ENCODE data around the gene RIC3. TPM values are rescaled to one million over a fixed set of nuclear protein-coding genes. Genes with fewer than 3 reads are reported as not detected.

Gene RIC3
- polyA plus RNA-seq, 1 donor = 0.30 TPM

DNA sequence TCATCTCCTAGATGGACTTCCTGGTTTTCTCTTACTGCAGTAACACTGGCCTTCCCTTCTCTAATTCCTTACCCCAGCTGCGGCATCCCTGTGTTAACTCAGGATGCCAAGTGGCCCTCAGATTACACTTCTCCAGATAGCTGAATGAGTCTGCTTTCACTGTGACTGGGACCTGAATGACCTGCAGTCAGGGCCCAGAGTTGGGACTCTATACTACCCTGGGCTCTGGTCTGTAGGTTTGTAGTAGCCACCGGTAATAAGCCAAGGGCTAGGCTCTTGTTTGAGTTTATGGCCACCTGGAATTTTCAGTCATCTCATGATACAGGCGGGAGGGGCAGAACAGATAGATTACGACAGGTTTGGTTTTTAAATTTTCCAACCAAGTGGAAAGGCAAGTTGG, 63.7 kb downstream of the RIC3 start:
- DNase-seq (ENCODE audit: low read depth) = no peak

DNA sequence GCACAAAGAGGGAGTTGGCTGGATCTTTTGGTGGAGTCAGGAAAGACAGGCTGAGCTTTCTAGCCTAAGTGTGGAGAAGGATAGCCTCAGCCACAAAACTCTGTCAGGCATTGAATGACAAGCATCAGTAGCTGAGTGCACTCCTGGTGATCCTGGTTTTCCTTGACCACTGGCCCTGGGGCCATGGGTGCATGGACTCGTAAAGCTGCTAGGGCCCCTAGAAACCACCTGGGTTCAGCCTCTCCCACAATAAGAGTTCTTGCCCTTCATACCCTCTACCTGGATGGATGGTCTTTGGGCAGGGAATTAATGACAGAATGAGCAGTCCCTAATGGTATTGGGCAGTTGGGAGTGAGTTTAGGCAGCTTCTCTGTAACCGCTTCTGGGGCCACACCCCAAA, 64.9 kb downstream of the RIC3 start:
- DNase-seq (ENCODE audit: low read depth) = no peak

DNA sequence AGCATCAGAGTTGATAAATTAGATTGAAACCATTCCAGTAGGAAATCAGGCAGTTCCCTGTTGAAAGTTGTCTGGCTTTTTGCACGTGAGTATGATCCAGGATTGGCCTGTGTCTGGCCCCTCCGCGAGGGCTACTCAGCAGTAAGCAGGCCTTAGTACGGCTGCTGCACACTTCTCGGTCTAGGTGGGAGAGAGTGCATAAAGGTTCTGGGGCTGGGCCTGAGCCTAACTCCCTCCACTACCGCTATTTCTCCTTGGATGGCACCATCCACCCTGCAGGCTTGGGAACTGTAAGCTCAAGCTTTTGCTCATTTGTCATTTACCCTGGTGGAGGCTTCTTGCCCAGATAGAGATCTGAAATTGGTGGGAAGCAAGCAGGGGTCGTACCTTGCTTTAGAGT, 65.9 kb downstream of the RIC3 start:
- DNase-seq (ENCODE audit: low read depth) = no peak

DNA sequence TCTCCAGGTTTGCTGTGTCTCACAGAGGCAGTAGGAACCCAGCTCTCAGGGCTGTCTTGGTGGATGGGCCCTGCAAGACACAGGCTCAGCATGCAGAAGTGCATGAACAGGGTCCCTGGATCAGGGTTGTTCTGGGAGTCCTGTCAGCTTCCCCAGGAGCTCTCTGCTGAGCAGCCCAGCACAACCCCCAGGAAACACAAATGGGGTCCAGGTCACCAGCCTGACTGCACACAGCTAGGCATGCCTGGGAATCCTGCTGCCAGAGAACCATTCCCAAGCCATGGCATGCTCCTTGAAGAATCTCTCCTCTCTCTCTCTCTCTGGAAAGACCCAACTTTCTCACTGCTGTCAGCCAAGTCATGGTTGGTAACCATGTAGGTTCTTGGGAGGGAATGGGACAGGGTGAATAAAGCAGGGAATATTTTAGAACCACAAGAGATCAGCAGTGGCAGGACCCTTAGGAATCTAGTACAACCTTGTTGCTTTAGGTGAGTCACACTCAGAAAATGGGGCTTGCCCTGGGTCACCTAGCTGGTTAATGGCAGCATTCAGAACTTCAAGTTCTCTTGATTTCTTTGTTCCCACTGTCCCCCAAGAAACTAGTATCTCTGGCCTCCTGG, 66.4 kb downstream of the RIC3 start:
- no peak for DNase-seq (ENCODE audit: low read depth)

DNA sequence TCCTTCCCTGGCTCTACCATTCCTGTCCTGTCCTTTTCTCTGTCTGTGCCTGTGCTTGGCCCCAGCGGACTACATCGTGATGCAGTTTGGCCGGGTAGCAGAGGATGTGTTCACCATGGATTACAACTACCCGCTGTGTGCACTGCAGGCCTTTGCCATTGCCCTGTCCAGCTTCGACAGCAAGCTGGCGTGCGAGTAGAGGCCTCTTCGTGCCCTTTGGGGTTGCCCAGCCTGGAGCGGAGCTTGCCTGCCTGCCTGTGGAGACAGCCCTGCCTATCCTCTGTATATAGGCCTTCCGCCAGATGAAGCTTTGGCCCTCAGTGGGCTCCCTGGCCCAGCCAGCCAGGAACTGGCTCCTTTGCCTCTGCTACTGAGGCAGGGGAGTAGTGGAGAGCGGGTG, 67.4 kb downstream of the RIC3 start:
- no peak for DNase-seq (ENCODE audit: low read depth)

DNA sequence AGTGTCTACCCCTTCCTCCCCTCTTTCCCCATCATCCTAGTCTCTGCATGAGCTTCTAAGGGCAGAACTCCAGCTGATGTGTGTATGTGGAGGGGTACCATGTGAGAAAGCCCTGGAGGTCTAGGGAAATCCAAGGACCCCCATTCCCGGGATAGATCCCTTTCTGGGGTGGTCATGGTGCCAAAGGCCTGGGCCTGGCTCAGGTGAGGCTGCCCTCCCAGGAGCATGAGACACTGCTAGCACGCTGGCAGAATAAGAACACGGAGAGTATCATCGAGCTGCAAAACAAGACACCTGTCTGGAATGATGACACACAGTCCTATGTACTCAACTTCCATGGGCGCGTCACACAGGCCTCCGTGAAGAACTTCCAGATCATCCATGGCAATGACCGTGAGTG, 68.2 kb downstream of the RIC3 start:
- DNase-seq (ENCODE audit: low read depth) = no peak

DNA sequence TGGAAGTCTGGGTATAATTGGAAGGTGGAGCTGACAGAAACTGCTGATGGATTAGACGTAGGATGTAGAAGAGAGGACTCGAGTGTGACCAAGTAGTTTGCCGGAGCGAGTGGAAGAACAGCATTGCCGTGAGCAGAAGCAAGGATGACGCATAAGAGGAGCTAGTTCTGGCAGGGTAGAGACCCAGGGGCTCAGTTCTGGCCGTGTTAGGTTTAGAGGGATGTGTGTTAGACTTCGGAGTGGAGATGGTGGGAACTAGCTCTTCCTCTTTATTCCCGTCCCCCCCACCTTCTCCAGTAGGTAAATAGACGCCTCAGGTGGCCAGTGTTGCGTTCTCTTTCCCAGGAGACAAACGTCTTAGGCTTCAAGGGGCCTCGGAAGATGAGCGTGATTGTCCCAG, 68.7 kb downstream of the RIC3 start:
- DNase-seq (ENCODE audit: low read depth) = no peak

DNA sequence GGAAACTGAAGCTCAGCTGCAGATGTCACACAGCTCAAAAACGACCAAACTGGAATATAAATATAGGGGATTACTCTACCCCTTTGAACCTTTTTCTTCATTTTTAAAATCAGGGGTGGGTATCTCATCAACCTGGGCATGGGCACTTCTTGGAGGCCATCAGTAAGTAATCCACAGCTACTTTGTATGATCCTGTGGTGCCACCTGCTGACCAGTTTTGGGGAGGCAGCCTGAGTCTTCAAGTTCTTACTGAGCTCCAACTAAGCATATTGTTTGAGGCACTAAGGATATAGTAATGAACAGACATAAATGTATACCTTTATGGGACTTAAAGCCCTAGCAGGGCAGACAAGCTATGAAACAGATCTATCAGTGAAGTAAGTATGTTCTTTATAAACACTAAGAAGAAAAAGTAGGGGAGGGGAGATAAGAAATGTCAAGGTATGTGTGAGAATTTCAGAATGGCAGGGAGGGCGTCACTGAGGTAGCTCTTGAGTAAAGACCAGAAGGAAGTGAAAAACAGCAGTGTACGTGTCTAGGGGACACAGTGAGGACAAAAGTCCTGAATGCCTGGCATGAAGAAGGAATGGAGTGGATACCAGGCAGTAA, 69.4 kb downstream of the RIC3 start:
- DNase-seq (ENCODE audit: low read depth) = no peak

DNA sequence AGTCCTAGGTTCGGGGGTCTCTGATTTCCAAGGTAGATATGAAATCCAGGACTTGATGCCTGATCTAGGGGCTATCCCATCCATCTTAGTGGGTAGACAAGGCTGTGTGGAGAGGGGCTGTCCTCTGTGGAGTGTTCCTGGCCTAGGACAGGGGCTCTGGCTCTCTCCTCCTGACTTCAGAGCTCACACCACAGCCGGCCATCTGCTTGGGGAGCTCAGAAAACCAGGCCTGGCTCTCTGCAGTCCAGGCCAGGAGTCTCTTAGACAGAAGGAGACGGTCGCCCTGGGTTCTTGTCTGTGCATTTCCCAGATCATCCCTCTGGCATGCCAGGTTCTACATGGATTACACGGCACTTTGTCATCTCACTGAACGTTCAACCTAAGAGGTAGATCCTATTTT, 69.9 kb downstream of the RIC3 start:
- DNase-seq (ENCODE audit: low read depth) = no peak

DNA sequence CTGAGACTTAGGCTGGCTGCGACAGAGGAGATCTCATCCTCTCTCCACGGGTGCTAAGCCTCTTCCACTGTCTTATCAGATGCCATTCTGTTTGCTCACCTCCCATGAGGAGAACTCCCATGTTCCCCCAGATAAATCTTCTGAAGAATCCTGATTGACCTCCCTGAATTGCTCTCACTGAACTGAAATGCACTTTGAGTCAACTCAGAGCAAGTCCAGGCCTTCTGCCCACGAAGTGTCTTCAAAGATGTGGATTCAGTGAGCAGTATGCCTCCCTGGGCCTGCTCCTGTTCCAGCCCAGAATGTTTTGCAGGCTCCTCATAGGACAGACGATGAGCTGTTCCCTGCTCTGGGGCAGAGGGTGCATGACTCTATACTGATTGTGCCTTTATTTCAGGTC, 70.5 kb downstream of the RIC3 start:
- no peak for DNase-seq (ENCODE audit: low read depth)

DNA sequence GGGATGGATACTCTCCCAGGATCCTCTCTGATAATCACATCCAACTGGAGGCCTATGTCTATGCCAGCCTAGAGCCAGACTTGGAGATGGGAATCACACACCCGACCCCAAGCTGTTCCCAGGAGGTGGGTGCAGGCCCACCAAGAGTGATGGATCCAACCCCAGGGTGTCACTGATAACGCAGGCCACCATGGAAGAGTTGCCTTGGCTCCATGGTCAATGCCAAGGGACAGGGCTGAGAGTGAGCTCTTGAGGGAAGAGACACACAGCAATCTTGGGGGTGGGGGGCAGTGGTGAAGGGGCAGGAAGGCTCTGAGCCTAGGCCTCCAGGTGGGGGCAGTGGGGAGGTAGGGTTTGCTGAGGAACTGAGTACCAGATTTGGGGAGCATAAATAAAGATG, 70.9 kb downstream of the RIC3 start:
- no peak for DNase-seq (ENCODE audit: low read depth)

DNA sequence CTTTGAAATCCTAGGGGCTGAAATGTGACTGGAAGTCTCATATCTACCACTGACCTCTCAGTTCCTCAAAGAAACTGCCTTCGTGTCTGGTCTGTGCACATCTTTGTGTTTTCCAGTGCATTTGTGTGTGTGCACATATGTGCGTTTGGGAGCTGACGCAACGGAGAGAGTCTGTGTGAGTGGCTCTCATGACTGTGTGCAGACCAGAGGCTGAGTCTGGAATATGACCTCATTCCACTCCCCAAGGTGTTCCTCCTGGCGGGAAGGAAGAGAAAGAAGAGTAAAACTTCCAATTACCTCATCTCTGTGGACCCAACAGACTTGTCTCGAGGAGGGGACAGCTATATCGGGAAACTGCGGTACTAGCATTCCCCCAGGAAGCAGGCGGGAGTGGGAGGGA, 71.4 kb downstream of the RIC3 start:
- DNase-seq (ENCODE audit: low read depth) = no peak

DNA sequence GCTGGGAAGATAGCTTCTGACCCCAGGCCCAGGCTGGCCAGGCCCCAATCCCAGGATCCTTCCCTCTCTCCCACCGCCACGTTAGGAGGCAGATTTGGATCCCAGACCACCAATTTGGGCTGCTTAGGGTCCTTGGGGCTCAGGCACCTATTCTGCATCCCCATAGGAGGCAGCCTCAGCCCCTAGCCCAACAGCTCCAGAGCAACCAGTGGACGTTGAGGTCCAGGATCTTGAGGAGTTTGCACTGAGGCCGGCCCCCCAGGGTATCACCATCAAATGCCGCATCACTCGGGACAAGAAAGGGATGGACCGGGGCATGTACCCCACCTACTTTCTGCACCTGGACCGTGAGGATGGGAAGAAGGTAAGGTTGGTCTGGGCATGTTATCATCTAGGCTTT, 71.8 kb downstream of the RIC3 start:
- DNase-seq (ENCODE audit: low read depth) = no peak

DNA sequence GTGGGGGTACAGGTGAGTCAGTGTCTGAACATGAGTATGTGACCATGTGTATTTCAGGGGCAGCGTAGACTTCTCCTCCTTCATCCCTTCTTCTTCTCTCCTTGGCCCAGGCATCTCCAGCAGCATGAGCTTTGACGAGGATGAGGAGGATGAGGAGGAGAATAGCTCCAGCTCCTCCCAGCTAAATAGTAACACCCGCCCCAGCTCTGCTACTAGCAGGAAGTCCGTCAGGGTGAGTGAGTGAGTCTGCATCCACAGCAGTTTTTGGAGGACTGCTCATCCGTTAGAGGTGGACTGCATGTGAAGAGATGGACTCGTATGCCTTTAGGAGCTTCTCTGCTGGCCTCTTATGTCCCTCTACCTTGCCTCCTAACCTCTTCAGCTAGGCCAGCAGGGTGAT, 72.2 kb downstream of the RIC3 start:
- no peak for DNase-seq (ENCODE audit: low read depth)

DNA sequence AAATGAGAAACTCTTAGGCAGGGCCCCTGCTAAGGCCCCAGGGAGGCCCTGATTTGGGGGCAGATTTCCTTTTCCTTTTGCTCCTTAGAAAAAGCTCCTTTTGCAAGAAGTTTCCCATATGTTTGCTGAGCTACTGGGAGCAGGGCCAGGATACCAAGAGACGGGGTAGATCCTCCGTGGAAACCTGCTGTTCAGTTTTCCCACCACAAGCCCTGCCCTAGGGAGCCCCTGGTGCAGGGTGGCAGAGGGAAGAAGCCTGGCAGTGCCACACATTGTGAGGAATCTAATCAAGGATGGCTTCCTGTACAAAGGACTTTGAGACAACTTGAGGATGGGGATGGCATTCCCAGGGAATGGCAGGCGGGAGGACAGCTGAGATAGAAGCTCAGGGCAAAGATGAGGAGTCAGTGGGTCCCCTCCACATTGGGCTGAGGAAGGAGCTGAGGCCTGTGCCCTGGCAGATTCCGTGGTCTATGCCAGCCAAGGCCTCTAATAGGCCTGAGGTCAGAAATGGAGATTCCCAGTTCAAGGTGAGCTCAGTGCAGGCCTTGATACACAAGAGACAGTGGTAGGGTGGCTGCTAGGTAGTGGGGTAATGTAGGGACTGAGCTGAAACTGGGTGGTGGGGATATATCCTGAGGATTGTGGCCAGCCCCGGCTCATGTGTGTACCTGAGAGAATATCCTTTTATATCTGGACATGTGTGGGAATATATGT, 72.9 kb downstream of the RIC3 start:
- DNase-seq (ENCODE audit: low read depth) = no peak

DNA sequence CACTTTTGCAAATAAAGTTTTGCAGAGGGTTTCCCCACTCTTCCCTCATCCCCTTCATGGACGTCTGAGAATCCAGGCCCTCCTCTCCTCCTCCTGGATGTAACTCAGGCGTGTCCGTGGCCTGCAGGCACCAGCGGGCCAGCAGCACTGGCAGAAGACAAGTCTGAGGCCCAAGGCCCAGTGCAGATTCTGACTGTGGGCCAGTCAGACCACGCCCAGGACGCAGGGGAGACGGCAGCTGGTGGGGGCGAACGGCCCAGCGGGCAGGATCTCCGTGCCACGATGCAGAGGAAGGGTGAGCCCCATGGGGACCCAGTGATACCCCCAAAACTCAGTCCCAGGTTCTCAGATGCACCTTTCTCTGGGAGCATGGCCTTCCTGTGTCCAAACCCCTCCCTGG, 73.5 kb downstream of the RIC3 start:
- DNase-seq (ENCODE audit: low read depth) = no peak

DNA sequence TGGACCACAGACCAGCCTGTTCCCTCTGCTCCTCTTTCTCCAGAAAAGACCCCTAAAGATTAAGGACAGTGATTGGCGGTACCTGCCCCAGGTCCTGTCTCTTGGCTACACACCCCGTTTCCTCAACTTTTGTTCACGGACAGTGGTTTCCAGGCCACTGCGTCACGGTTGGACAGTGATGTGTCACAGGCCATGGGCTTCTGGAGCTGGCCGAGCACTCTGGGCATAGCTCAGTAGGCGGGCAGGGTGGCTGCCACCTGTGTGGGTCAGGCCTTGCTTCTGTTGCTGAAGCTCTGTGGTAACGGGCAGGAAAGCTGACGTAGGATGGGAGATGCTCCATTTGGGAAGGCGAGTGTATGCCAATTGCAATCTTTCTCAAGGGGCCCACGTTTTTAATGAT, 74.2 kb downstream of the RIC3 start:
- no peak for DNase-seq (ENCODE audit: low read depth)

DNA sequence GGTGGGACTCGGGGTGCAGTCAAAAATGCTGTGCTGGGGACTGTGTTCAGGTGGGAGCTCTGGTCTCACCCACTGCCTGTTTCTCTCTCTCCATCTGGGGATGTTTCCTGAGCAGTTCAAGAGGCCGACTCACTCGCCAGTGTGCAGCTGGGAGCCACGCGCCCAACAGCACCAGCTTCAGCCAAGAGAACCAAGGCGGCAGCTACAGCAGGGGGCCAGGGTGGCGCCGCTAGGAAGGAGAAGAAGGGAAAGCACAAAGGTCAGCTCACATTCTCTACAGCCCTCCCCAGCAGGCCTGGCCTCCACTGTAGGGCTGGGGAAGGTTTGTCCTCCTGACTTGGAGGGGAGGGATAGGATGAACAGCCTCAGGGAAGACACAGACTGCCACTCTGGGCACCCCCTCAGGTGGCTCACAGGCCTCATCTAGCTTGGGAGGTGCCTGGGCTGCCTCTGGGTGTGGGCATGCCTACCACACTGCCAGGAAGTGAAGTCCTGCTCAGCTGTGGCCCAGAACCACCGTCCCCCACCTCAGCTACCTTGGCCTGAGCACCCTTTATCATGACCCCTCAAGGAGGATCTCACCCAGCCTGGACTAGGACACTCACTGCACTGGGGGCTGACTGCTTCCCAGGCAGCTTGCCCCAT, 74.8 kb downstream of the RIC3 start:
- DNase-seq (ENCODE audit: low read depth) = no peak

DNA sequence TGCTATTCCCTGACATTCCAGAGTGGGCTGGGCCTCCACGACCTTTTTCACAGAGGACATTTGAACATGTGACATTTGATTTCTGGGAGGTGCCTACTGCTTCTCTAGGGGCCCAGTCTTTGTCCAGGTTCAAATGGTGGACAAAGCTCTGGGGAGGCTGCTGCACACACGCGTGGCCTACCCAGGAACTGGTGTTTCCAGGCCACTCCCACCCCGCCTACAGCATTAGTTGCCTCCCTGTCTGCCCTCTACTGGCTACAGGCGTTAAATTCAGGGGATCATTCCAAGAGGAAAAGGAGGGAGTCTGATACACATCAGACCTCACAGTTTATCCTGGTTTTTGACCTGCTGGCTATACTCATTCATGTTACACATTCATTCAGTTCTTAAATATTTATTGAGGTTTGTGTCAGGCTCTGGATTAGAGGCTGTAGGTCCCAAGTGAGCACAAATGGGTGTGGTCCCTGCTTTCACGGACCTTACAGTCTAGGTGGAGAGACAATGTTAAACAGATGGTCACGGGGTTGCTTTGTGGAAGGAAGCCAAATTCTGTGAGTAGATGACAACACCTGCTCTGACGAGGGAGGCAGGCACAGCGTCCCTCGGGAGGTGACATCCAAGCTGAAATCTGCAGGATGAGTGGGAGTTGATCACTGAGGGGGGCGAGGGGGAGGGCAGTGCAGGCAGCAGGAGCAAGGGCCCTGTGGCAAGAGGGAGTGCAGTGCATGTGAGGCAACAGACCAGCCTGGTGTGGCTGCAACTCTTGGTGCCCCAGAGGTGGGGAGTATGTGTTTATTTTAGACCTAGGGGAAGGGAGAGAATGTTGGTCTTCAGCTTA, 76.0 kb downstream of the RIC3 start:
- no peak for DNase-seq (ENCODE audit: low read depth)

DNA sequence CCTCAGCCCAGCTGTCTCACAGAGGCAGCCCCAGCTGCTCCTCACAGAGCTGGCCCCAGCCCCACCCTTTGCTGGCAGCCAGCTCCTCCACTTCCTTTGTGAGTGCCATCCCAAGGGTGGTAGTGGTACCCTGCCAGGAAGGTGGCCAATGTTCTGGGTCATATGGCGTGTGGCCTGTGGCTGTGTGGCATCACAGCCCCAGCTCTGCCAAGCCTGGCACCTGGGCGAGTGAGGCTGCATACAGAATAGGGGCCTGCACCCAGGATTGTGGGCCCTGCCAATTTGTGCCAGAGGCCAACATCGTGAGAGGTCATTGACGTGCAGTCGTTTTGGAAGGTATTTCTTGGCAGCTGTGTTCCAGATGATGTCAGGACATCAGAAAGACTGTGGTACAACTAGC, 77.1 kb downstream of the RIC3 start:
- no peak for DNase-seq (ENCODE audit: low read depth)

DNA sequence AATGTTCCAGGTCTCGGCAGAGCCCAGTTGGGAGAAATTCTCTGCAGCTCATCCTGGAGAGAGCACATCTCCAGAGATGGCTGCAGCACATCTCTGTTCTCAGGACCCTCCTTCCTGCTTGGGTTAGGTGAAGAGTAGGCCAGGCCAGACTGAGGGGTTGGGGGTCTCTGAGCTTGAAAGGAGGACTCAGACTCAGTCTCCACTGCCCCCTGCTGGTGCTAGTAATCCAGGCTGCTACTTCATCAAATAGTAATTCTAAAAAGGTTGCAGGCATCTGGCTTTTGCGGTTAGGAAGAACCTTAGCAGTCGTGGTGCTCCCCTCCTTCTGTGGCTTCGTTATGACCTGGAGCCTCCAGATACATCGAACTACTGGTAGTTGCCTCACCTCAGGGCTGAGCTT, 78.1 kb downstream of the RIC3 start:
- no peak for DNase-seq (ENCODE audit: low read depth)
